GM19043 (cell line): ENCODE measurements around the gene ADRA1B.

Experiments used
- ATAC-seq: cut with Tn5 transposase; IDR thresholded peaks from one replicate; pipeline ENCODE4 v1.9.1; 2021; ENCODE audit warnings: low read depth; ENCODE audit not compliant: unreplicated experiment

Gene ADRA1B

GRCh38 chr5:159915904-159916840, at the start of gene ADRA1B:
ADRA1B (plus strand) TSS chr5:159916482; CDS start chr5:159916906, 424 bp downstream.
- ATAC-seq: no peak

GRCh38 chr5:159873680-159874079, 42.6 kb upstream of the ADRA1B start:
- no peak for ATAC-seq

DNA sequence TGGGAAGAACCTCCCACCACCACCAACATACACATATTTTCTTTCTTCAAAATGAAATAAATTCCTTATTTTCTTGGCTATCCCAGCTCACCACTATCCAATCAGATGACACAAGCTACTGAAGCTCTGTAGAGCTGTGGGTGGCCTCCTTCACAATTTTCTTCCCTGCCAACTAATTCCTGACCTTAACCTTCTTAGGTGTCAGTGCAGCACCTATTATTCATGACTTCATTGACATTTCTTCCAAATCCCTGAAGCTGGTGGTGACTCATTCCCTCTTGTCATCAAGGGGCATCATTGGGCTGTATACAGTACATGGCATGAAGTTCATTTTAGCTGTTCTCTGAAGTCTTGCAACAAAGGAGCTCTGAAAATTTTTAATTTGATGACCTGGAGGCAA, 42.0 kb upstream of the ADRA1B start:
- ATAC-seq: no peak

DNA sequence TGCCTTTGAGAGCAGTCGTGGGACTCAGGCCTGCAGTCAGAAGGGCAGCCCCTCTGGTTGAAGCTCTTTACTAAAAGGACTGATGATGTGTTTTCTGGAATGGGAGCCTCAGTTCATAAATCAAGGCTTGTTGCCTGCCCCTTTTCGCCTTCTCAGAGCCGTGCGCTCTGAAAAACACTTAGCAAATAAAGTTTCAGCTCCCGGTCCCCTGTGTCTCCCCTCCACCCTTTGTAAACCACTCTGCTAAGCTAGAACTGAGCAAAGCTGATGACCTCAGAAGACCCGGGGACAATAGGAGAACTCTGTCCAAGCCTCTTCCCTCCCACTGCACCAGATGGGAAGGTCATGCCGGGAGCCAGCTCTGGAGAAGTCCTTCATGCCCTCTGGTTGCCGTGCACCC, 39.3 kb upstream of the ADRA1B start:
- ATAC-seq: no peak

DNA sequence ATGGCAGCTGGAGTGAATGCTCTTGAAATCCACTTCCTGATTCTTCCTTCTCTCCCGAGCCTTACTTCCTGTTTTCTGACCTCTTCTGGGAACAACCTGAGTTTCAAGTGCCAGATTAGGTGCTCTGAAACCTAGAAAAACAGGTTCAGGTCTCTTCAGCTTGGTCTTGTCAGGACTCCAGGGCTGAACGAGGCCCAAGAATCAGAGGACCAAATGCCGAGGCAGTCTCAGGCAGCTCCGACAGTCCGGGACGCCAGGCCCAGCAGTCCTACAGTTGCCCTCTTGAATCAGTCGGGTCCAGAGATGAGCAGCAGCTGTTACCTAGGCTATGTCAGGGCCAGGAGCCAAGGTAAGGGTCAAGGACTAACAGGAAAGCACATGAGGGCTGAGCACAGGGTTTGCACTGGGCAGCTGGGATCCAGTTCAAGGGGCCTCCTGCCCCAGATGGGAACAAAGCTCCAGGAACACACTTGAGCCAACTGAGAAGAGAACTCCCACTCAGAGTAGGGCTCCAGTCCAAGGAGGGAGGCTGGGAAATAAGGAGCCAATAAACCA, 38.3 kb upstream of the ADRA1B start:
- no peak for ATAC-seq

- ATAC-seq: no peak
These were observed 37.3 kb upstream of the ADRA1B start for GRCh38 chr5:159878988-159879471.

- no peak for ATAC-seq
These were observed 35.6 kb upstream of the ADRA1B start for GRCh38 chr5:159880676-159881075.

DNA sequence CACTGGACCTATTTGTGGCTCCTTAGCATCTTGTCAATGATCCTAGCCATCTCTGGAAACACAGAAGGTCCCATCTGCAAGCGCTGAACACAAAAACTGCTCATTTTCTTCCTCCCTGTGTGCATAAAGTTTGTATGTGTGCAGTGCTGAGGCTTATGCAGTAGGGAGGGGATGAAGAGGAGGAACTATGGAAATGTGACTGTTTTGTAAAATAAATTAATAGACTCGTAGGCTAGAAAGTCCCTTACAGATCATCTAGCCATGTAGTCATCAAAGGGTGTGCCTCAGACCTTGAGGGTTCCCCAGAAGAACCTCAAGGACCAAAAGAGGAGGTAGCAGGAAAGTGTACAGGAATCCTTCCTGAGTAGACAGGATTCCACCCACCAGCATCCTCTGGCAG, 34.3 kb upstream of the ADRA1B start:
- no peak for ATAC-seq

GRCh38 chr5:159883522-159883950, 32.7 kb upstream of the ADRA1B start:
- no peak for ATAC-seq

DNA sequence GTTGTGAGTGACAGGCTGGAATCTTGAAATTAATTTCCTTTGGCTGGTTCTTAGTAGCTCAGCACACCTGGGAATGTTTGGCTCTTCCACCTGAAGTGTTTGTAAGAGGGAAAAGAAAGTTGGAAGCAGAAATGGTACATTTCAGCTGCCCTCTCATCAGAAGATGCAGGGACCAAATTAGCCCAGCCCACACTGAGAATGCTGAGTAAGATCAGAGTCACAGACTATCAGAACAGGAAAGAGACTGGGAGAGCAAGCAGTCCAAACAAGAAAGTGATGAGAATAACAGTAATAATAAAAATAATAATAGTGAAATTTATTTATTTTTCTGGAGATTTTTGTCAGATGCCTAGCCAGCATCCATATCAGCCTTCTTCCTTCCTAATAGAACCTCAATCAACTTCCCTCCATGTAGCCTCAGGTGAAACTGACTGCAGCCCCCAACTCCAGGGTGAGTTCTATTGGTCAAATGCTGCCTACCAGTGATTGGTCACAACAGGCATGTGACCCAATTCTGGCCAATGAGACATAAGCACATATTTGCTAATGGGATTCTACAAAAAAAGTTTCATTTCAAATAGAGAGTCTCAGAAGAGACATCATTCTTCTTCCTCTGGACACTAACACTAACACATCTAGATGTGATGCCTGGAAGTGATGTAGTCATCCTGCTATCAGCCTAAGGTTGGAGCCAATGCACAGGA, 31.2 kb upstream of the ADRA1B start:
- no peak for ATAC-seq

GRCh38 chr5:159886296-159886695, 30.0 kb upstream of the ADRA1B start:
- no peak for ATAC-seq

DNA sequence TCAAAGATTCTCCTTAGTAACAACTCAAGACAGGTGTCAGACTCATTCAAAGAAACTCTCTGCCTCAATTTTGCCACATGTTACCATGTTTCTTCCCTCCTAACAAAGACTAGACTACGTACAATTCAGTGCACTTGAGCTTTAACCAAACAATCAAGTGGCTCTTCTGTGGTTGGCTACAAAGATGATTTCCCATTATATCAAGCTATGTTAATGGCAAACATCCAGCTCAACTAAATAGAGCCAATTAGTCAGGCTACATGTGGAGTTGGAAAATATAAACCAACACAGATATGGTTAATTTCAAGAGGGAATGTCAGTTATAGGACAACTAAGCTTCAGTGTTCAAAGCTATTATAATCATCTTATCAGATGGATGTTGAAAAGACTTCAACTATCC, 29.2 kb upstream of the ADRA1B start:
- ATAC-seq: no peak

DNA sequence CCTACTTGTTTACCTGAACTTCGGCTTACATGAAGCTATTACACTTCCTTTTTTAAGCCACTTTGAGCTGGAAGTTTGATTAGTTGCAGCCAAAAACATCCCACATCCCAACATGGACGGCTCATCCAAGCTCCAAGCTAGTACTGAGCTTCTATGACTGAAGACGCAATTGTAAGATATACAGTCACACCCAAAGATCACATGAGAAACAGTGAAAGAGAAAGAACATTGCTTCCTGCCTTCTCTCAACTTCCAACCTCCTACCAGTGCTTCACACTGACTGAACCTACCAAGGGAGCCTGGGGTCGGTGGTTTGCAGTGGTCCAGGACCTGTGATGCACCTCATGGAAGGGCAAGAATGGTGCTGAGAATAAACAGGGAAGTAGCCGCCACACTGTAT, 27.4 kb upstream of the ADRA1B start:
- ATAC-seq: no peak

DNA sequence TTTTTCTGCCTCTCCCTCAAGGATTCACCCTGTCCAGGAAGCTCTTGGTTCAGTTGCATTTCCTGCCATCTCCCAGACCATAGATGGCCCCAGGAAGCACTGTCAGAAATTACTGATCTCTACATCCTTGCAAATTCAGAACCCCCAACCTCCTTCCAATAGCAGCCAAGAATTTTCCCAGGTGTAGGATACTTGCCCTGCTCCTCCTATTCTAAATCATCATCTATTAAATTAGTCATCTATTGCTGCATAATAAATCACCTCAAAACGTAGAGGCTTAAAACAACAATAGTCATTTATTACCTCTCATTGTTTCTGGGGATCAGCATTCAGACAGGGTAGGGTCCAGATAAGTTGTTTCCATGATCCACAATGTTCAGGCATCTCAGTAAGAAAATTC, 26.1 kb upstream of the ADRA1B start:
- ATAC-seq: no peak

GRCh38 chr5:159891371-159891770, 24.9 kb upstream of the ADRA1B start:
- no peak for ATAC-seq

DNA sequence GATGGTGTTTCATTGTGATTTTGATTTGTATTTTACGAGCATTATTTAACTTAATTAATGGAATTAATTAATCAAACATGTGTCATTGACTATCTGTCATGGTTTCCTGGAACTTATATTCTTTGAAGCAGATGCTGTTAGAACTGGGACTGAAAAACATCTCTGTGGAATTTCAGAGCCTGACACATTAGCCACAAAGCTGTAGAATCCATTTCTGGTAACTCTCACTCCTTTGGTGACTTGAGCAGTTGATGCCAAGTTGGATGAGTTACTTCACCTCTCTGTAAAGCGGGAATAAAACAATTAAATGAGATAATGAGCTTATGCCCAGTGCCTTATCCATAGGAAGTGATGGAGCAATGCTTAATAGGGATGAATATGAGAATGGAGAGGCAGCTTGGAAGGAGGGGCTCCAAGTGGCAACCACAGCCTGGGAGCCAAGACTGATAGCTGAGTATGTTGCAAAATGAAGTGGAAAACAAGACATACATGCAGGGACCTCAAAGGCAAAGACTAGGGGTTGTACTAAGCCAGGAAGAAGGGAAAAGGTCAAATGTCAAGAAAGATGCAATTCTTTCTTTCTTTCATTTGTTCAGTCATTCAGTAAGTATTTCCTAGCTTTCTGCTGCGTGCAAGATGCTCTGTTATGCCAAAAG, 23.1 kb upstream of the ADRA1B start:
- ATAC-seq: no peak

- no peak for ATAC-seq
These were observed 22.0 kb upstream of the ADRA1B start for GRCh38 chr5:159894149-159894720.

DNA sequence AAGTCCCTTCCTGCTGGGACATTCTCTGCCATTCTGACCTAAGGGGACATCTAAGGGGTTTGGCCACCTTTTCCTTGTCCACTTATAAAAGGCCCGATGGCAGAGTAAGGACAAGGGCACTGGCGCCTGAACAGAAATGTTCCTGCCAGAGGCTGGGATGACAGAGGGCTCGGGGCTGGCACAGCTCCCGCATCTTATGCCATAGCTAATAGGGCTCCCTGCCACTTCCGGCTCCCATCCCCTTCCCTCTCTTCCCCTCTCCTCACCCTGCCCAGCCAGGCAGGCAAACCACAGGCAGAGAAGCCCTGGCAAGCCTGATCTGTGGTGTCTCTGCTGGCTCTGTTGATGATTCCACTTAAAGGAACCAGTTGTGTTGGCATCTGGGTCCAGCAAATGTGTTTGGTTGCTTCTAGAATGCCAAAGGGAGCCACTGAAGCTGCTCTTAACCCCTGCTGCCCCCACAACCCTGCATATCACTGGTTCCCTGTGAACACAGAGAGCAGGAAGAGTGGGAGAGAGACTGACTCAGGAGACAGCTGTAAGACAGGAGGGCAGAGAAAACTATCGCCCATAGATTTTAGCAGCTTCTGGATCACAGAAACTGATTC, 18.4 kb upstream of the ADRA1B start:
- ATAC-seq: no peak

- ATAC-seq: no peak
These were observed 16.9 kb upstream of the ADRA1B start for GRCh38 chr5:159899067-159900049.
